NCI-H1417 treated with DMSO at 0.1 percent for 48 hours (cell line): ENCODE results near the gene PFN1.

ENCODE experiments used
- DNase-seq: peaks from one replicate; lab custom pipeline; 2025; lab: John Stamatoyannopoulos, UW

The PFN1 gene

GRCh38 chr17:4948166-4948930 is at the start of gene PFN1:
Gene PFN1, minus strand, starts transcription at chr17:4948530. Its CDS starts 136 bp downstream, at chr17:4948394.
- DNase-seq: no peak

- DNase-seq: no peak
Observed at GRCh38 chr17:4997302-4998026, 49.1 kb upstream of the PFN1 start, which contains the start of the genes INCA1 and KIF1C. Gene INCA1, minus strand, starts transcription at chr17:4997522. Its CDS starts 3,085 bp downstream, at chr17:4994437. Gene KIF1C, plus strand, starts transcription at chr17:4997950. Its CDS starts 2,297 bp downstream, at chr17:5000247.

DNA sequence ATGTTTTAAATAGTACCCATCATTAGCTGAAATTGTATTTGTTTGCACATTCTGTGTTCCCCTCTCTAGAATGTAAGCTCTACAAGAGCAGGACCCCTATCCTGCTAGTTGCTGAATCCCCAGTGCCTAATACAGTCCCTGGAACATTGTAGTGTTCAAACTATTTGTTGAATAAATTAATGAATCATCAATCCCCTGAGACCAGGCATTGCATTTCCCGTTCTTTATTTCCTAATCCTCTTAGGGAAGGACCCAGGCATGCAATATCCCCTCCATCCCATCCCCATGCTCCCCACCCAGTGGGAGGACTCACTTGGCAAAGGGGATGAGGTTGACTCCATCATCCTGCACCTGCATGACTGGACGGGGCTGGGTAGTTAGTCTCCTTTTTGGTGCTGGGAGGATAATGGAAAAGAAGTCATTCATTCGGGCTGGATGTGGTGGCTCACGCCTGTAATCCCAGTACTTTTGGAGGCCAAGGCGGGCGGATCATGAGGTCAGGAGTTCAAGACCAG is 45.8 kb upstream of the PFN1 start:
- DNase-seq: no peak

GRCh38 chr17:4987767-4988567 is 39.6 kb upstream of the PFN1 start:
- no peak for DNase-seq

- no peak for DNase-seq
Observed at GRCh38 chr17:4986951-4987766, 38.8 kb upstream of the PFN1 start, which contains the start of gene CAMTA2. Gene CAMTA2, minus strand, starts transcription at chr17:4987675. Its CDS starts 1,453 bp downstream, at chr17:4986222.

DNA sequence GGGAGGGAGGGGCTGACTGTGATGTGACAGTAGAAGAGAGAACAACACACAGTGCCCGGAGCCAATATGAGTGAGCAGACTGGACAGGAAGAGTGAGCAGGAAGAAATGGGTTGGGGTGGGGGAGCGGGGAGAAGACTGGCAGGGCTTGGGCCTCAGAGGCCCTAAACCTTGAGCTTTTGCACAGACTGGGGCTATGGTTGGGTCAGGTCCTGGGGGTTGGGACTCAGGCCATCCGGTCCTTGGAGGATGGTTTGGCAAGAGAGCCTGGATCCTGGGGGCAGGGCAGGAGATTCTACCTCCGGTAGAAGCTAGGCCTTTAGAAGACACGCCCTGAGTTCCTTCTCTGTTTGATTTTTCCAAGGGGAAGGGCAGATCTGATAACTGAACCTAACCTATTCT is 38.1 kb upstream of the PFN1 start:
- no peak for DNase-seq

DNA sequence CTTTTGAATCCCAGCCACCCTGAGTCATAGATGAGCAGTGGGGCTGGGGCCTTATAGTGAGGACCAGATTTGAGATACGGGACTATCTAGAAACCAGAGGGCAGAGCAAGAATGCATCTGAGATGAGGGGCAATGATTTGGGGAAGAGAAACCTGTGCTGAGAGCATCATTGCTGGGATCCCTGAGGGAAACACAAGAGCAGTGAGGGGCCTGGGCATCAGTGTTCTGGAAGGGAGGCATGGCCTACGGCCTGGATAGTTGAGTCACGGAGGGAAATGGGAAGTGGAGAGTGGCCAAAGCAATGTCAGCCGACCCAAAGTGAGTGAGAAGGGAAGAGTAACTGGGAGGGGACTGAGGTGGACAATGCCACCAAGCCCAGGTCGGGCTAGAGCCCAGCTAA is 34.0 kb upstream of the PFN1 start:
- DNase-seq: no peak

GRCh38 chr17:4980644-4981216 is 32.4 kb upstream of the PFN1 start:
- DNase-seq: no peak

- no peak for DNase-seq
Observed at GRCh38 chr17:4978726-4979125, 30.4 kb upstream of the PFN1 start.

DNA sequence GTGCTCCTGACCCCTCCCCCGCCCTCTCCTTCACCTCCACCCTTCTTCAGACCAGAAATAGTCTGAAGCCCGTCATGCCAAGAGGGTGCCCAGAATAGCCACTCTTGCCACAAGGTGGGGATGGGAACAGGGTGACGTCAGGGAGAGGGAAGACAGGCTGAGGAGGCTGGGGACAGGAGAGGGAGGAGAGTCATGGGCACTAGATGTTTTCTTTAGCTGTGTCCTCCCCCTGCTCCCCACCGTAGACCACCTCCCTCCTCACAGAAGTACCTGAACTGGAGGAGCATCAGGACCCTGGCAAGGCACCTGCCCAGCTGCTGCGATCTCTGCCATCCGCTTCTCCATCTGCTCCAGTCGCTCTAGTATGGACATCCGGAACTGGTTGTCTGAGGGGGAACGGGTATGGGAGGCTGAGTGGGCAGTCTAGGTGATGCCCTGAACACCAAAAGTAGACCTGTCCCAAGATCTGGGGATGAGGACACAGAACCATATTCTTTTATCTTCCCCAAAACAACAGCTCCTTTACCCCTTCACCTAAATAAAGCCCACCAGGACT is 25.9 kb upstream of the PFN1 start:
- DNase-seq: no peak

GRCh38 chr17:4973256-4974114 is 25.2 kb upstream of the PFN1 start:
- no peak for DNase-seq

GRCh38 chr17:4972752-4973151 is 24.4 kb upstream of the PFN1 start:
- DNase-seq: no peak

DNA sequence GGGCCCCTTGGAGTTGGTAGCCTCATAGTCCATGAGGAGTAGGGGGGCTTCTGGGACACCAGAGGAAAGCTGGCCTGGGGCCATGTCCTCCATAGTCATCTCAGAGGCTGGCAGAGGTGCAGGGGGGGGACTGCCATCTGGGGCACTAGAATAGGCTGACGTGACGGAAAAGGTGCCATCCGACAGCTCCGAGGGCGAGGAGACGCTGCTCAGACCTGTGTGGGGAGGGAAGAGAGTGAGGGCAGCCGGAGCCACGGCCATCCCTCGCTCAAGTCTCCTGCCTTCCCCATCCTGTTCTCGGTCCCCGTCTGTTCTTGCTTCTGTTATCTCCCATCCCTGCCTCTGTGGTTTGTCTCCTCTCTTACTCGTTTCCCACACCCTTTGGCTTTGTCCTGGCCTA is 24.0 kb upstream of the PFN1 start:
- no peak for DNase-seq

DNA sequence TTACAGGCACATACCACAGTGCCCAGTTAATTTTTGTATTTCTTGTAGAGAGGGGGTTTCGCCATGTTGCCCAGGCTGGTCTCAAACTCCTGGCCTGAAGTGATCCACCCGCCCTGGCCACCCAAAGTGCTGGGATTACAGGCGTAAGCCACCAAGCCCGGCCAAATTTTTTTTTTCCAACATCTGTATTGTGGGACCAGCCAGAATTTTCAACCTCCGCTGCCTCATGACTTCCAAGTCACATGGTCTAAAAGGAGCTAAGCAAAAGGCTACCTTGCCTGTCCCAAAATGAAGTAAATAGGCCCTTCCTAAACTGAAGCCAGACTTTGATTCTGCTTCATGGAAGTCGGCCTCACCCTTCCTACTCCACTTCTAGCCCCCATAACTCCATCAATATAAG is 23.5 kb upstream of the PFN1 start:
- no peak for DNase-seq

DNA sequence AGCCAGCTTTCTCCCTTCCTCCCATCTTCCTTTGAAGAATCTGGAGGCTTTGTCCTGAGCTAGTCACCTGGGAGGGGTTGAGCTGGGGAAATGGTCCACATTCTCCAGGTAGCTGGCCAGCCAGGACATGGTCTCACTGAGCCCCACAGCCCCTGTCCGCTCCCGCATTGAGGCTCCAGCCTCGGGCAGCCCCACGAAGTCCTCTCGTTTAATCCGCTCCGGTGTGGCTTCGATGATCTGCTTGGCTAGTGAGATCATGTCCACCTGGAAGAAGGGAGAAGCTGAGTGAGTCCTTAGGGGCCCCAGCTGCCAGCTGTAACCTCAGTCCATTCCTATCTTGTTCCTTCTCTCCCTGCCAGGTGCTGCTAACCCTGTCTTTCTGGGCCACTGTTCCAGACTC is 21.9 kb upstream of the PFN1 start:
- DNase-seq: no peak

GRCh38 chr17:4969551-4970173 is 21.3 kb upstream of the PFN1 start:
- no peak for DNase-seq

GRCh38 chr17:4969047-4969550 is 20.8 kb upstream of the PFN1 start:
- no peak for DNase-seq

DNA sequence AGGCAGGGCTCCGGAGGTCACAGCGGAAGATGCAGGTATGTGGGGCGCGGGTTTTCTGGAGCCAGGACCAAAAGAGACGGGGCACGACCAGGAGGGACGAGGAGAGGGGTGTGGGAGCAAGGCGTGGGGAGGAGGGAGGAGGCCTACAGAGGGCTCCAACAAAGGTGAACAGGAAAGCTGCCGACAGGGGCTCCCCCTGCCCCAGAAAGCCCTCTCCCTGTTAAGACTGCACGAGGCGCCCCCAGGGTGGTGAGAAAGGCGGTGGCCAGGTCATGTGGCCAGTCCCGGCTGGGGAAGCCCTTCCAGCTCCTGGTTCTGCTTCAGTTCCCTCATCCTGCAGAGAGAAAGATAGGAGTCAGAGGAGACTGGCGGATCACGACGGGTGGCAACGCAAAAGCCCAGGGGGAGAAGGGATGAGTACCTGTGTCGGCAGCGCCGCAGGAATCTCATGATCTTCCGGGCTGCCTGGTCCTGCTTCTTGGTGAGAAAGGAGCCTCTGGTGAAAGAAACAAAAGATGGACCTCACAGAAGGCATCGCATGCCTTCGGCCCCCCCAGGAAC is 20.2 kb upstream of the PFN1 start:
- DNase-seq: no peak
